Dermis microvascular lymphatic vessel endothelial cell (primary cell): ENCODE results near the gene IGSF23. TPM values are rescaled to one million over a fixed set of nuclear protein-coding genes. Genes with fewer than 3 reads are reported as not detected.

Experiments used
- DNase-seq, 2 donors: peaks; one replicate each; pipeline versions ENCODE4 v3.0.0 to v3.0.0-alpha.2; 2010; ENCODE audit warnings: low read depth in 2 of 2
- total RNA-seq: library from RNA; depleted of rRNA; stranded (reverse); fragments of >200 nt; gene quantifications from 2 replicates; pipeline ENCODE4 v1.2.1, GENCODE V29; 2014

IGSF23 gene, protein sequence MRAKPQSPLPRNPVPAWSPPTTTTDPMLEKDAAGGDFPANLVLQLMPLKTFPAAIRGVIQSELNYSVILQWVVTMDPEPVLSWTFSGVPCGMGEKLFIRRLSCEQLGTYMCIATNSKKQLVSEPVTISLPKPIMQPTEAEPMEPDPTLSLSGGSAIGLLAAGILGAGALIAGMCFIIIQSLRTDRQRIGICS
- 0.13 TPM in 2 replicates for total RNA-seq

DNA sequence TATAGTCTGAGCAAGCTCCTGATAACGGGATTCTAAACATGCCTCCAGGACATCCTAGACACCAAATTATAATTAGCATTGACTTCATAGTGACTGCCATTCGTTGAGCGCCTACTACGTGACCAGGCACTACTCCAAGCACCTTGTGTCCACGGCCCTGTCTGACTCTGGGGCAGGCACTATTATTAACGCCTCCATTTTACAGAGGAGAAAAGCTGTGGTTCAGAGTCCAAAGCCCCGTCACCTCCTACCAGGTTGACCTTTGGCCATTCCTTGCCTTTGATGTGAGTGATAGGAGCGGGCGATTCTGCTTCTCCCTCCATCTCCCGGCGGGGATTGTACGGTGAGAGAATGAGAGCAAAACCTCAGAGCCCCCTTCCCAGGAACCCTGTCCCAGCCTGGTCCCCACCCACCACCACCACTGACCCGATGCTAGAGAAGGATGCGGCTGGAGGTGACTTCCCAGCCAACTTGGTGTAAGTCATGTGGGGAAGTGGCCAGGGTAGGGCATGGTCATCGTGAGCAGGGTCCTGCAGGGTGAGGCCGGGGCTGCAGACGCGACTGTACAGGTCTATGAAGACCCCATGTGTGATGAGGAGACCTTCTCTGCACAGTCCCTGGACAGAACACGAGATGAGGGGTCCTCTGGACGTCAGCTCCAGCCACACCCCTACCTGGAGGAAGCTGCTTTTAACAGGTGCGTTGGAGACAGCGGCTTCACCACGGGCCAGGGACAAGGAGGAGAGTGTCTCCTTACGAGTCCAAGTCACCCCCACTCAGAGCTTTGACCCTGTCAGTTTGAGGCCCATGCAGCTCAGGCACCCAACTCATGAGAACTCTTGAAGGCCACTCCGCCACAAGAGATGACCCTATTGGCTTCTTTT, at the start of gene IGSF23:
TSS of gene IGSF23 (plus strand) at position 269 of the 884 bp plus-strand sequence. CDS start at position 352, 83 bp downstream.
- no peak for DNase-seq

GRCh38 chr19:44566984-44567383, 46.4 kb upstream of the IGSF23 start:
- DNase-seq = no peak

- DNase-seq = no peak
These were observed 45.6 kb upstream of the IGSF23 start for GRCh38 chr19:44567745-44568144.

DNA sequence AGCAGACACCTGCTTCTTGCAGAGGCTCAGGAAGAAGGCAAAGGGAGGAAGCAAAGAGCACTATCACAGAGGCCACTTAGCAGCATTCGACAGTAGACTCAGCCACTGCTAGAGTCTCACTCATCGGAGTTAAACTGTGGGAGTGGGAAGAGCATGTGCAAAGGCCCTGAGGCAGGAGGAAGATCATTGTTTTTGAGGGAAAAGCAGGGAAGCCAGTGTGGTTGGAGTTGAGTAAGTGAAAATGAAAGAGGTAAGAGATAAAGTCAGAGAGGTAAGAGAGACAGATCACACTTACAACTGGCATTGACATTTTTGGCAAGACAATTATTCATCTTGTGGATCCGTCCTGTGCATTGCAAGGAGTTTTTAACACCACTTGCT, 42.8 kb upstream of the IGSF23 start:
- DNase-seq = no peak

- DNase-seq = peak; percentile 72 to 81
These were observed 42.2 kb upstream of the IGSF23 start for GRCh38 chr19:44570984-44571684.

DNA sequence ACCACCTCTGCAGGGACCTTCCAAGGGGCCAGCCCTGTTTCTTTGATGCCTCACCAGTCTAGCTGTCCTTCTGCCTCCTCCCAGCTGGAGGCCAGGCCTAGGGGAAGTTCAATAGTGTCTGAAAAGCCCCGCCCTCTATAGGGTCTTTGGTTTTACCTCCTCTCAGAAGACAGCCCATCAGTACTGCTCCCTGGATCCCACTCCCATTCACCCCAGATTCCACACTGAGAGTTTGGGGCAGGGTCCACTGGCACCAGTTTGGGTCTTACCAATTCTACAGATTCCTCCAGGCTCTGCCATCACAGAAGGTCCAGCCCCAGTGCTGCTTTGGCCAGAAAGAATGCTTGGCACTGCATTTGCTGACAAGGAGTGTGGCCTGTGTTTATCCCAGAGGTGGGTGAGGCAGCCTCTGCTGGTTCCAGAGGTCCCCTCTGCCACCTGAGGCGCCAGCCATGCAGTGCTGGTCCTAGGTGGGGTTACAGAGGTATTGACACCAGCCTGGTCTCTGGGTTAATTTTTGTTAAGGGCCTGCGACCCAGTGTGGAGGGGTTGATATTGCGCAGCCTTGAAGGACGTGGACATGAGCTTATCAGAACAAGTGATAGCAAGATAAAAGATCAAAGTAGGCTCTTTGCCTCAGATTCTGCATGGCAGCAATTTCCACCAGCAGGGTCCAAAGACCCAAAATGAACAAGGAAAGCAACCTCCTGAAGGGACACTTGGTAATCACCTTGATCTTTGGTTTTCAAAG, 41.4 kb upstream of the IGSF23 start:
- DNase-seq = no peak

DNA sequence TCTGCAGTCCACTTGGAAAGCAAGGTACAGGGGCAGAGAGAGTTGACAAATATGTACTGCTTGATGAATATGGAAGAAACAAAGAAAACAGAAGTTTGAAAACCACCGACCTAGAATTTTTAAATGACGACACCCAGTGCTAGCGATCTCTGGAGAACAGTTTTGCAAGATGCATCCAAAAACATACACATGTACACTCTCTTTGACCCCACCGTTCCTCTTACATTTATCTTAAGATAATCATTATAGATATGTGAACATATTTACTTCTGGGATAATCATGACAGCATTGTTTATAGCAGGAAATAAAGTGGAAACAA, 40.8 kb upstream of the IGSF23 start:
- DNase-seq = no peak

DNA sequence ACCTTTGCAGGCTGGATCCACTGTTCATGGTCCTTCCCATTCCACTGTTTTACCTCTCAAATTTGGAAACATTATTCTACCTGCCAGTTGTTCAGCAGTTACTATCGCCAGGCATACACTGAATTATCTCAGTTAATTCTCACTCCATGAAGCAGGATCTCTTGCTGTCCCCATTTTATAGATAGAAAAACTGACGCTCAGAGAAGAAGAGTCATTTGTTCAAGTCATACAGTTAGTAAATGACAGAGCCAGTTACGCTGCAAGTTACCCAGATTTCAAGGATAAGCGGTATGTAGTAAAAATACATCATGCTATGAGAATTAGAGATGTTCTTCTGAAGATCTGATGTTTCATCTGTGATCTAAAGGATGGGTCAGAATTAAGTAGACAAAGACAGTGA, 40.2 kb upstream of the IGSF23 start:
- no peak for DNase-seq

DNA sequence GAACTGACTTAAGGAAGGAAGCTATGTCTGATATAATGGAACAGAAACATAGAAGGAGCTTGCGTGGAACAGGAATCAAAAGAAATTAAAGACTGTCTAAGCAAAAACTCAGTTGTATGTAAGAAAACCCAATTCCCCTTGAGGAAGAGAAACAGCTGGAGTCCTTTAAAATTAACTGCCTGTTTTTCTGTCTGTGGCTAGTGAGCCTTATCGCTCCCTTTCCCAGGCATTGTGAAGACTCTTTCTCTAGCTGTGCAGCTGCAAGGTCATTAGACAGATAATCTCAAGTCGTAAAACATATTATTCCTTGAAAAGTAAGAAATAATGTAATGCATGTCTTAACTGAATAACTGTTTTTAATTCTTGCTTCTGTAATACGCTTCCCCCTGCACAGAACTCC, 39.7 kb upstream of the IGSF23 start:
- no peak for DNase-seq

GRCh38 chr19:44574186-44574950, 39.0 kb upstream of the IGSF23 start:
- DNase-seq = no peak

GRCh38 chr19:44575116-44575700, 38.2 kb upstream of the IGSF23 start:
- no peak for DNase-seq

GRCh38 chr19:44576843-44577565, 36.4 kb upstream of the IGSF23 start:
- DNase-seq = peak; percentile 41 to 61

GRCh38 chr19:44577566-44577874, 35.8 kb upstream of the IGSF23 start:
- no peak for DNase-seq

DNA sequence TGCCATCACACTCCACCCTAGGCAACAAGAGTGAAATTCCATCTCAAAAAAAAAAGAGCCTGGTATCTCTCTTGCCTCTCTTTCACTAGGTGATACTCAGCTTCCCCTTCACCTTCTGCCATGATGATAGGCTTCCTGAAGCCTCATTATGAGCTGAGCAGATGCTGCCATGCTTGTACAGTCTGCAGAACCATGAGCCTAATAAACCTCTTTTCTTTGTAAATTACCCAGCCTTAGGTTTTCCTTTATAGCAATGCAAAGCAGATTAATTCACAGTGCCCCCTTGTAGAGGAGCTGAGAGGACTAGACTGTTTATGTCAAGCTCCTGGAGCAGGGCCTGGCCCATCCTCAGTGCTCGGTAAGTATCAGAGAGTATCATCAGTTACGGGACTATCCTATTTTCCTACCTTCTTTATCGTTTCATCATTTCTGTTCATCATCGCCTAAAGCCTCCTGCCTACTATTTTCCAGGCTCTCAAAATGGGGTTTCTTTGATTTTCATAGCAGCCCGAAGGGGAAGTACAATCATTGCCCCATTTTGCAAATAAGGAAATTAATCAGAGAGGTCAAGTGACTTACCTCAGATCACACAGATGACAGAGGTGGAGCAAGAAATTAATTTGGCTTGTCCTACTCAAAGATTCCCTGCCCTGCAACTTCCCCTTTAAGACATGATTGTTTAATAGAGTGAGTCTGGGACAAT, 33.5 kb upstream of the IGSF23 start:
- DNase-seq = no peak

- no peak for DNase-seq
These were observed 32.9 kb upstream of the IGSF23 start for GRCh38 chr19:44580366-44580895.

DNA sequence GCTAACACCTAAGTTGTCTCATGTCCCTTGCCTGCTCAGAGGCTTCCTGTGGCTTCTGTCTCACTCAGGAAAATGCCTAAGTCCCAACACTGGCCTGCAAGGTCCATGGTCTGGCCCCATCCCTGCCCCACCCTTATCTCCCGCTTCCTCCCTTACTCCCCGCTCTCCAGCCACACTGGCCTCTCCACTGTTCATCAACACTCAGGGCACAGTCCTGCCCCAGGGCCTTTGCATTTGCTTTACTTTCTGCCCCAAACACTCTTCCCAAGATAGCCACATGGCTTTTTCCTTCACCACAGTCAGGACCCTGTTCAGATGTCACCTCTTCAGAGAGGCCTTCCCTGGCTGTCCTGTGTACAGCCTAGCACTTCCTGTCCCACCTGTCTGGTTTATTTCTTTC, 32.1 kb upstream of the IGSF23 start:
- DNase-seq = no peak

- DNase-seq = peak in 1 of 2 donors; percentile 35
These were observed 30.6 kb upstream of the IGSF23 start for GRCh38 chr19:44582581-44583265.

GRCh38 chr19:44585371-44586133, 27.8 kb upstream of the IGSF23 start:
- peak in 1 of 2 donors; percentile 37 for DNase-seq
